GM18858 (cell line): ENCODE data around the gene SP7.
A peak's percentile ranks its signal among the peaks of the same experiment; 100 is the strongest.
"Not testable (repeated sequence)": the region's sequence is repeated elsewhere in the genome, so short reads cannot be mapped to it uniquely, and the experiment has no call there.

Experiments used
- ATAC-seq: cut with Tn5 transposase; IDR thresholded peaks from one replicate; pipeline ENCODE4 v1.9.1; 2021; ENCODE audit not compliant: unreplicated experiment

The SP7 gene

DNA sequence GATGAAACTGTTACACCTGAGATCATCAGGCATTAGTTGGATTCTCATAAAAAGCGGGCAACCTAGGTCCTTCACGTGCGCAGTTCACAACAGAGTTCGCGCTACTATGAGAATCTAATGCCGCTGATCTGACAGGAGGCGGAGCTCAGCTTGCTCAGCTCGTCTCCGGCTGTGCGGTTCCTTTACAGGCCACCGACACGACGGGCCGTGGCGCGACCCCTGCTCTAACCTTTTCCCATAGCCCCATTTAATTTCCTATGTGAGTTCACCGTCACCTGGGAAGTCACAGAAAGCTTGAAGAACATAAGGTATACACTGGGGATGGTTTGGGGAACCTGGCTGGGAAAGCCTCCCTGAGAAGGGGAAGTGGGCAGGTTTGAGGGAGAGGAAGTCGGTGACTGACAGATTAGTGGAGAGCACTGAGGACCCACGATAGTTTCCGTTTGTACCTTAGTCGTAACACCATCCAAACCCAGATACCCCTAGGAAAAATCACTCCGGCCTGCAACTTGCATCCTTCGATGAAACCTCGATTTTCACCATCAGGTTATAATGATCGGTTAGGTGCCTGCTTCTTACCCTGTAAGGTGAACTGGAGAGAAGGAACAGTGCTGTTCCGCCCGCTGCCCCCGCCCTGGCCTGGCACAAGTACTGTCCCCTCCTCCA lies 11.9 kb downstream of the SP7 start:
- ATAC-seq: no peak

DNA sequence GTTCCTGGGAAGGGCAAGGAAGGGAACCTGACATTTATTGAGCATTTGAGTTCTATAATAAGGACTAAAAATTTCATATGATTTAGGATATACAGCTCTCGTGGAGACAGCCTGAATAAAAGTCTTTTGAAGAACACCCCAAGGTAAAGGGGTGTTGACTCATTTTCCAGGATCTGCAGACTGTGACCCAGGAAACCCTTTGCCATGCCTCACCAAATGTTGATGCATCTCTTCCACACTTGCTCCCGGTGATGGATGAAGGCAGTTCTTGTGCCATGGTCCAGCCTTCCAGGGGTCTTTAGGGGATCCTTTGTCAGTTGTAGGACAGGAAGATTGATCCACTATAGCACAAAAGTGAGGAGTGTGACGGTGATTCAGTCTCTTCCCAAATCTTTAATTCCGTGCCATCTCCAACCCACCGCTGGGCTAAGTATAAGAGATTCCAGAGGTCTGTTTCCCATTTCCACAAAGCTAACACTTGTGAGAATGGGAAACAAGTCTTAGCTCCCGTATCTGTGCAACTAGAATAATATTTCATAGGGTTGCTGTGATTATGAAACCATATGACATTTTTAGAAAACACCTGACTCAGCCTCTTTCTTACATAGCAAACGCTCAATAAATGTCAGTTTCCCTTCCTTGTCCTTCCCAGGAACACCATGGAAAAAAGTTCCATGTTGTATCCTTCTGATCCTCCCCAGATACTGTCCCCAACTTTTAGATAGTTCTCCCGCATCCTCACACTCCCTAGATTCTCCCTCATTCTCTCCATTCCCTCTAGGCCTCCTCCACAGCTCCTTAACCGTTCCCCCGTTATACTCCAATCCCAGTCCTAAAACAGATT lies 15.6 kb downstream of the SP7 start:
- ATAC-seq: no peak

DNA sequence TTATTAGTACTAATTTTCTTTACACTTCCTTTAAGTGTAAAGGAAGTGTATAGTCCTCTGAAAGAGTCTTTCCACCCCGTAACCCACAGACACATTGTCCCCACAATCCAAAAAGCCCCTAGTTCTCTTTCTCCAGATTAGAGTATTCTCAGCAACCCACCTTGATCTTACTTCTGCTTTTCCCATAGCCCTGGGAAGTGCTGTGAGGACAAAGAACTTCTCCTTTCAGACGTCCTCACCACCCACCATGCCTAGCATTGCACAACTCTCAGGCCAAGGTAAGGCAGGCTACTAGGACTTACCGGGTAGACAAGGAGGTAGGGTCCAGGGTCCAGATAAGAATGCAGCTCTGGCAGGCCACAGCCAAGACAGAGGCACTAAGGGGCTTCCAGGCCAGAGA lies 22.2 kb downstream of the SP7 start:
- no peak for ATAC-seq

GRCh38 chr12:53308276-53308675 lies 27.9 kb downstream of the SP7 start:
- no peak for ATAC-seq

DNA sequence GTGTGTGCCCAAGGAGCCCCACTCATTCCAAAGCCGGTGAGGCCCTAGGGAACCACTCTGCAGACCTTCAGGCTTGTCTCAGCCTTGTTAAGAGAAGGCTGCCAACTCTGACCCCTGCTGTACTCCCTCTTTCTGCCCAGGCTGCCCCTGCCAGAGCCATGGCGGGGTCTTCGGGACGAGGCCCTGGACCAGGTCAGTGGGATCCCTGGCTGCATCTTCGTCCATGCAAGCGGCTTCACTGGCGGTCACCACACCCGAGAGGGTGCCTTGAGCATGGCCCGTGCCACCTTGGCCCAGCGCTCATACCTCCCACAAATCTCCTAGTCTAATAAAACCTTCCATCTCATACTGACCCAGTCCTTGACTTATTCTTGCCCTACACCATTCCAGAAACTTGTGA lies 29.3 kb downstream of the SP7 start:
- no peak for ATAC-seq

GRCh38 chr12:53302903-53303302 lies 33.3 kb downstream of the SP7 start:
- no peak for ATAC-seq

- ATAC-seq: no peak
Observed at GRCh38 chr12:53300187-53300586, 36.0 kb downstream of the SP7 start.

GRCh38 chr12:53299454-53300180 lies 36.5 kb downstream of the SP7 start, which contains the start of gene MYG1:
Gene MYG1, plus strand, starts transcription at chr12:53299695. Its CDS starts 43 bp downstream, at chr12:53299738.
- ATAC-seq: peak; percentile 54

DNA sequence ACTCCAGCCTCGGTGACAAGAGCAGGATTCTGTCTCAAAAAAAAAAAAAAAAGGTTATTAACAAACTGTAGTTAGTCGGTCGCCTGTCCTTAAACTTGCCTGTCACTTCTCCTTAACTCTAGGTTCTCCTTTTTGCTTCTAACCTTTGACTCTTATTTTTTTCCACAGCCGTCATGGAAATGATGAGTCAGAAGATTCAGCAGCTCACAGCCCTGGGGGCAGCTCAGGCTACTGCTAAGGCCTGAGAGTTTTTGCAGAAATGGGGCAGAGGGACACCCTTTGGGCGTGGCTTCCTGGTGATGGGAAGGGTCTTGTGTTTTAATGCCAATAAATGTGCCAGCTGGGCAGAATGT lies 37.1 kb downstream of the SP7 start:
- ATAC-seq: no peak

DNA sequence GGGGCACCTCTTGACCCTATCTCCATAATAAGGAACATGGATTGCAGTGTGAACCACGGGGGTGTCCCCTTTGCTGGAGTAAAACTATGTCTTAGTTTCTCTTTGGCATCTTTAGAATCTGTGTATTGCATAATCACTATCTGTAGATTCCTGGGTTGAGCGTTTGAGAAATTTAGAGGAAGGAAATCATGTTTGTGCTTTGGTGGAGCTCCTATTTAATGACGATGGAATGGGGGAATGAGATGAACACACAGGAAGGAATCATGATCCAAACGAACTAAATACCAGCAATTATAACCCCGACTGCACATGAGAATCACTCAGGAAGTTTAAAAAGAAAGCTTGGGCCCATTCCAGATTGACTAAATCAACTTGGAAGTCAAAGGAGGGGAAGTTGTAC lies 38.0 kb downstream of the SP7 start:
- ATAC-seq: no peak

GRCh38 chr12:53297106-53297505 lies 39.0 kb downstream of the SP7 start:
- not testable (repeated sequence) for ATAC-seq

DNA sequence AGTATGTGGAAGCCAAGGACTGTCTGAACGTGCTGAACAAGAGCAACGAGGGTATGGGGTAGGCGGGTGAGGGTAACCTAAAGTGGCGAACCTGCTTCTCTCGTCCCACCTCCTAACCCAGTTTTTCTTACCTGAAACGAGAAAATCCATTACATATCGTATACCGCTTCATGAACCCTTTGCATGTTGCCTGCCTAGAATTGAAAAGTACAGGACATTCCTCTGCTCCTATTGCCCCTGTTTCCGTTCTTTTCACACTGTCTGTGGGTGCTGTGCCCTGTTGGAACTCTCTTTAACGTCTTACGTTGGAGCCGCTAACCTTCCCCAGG lies 40.3 kb downstream of the SP7 start:
- no peak for ATAC-seq

- peak; percentile 80 for ATAC-seq
Observed at GRCh38 chr12:53295070-53295890, 40.9 kb downstream of the SP7 start, which contains the start of gene PFDN5. Gene PFDN5, plus strand, starts transcription at chr12:53295542. Its CDS starts 26 bp downstream, at chr12:53295568.

DNA sequence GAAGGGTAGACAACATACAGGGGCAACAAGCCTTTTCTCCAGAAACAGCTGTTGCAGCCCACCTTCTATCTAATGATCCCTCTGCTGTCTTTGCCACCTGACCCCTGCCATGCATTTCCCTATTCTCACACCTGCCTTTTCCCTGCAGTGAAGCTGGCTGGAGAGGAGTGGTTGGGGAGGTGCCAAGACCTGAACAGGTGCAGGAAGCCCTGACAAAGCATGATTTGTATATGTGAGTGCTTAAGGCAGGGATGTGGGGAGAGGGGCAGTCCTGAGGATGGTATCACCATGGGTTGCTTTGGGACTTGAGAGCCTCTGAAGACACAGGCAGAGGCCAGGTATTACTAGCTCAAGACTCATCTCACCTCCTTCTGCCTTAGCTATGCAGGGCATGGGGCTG lies 43.7 kb downstream of the SP7 start:
- no peak for ATAC-seq

- no peak for ATAC-seq
Observed at GRCh38 chr12:53290661-53291060, 45.5 kb downstream of the SP7 start.

- no peak for ATAC-seq
Observed at GRCh38 chr12:53289891-53290290, 46.3 kb downstream of the SP7 start.

GRCh38 chr12:53288322-53288721 lies 47.8 kb downstream of the SP7 start:
- no peak for ATAC-seq

DNA sequence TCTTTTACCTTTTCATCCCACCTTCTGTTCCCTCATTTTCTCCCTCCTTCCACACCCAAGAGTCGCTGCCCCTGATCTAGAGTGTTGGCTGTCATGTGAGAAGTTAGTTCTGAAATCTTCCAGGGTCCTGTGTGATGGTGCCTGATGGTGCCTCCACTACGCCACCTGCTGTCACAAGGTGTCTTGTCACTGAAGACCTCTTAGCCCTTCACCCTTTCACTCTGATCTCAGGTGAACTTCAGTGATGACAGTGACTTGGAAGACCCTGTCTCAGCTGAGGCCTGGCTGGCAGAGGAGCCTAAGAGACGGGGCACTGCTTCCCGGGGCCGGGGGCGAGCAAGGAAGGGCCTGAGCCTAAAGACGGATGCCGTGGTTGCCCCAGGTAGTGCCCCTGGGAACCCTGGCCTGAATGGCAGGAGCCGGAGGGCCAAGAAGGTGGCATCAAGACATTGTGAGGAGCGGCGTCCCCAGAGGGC lies 48.4 kb downstream of the SP7 start:
- ATAC-seq: no peak

DNA sequence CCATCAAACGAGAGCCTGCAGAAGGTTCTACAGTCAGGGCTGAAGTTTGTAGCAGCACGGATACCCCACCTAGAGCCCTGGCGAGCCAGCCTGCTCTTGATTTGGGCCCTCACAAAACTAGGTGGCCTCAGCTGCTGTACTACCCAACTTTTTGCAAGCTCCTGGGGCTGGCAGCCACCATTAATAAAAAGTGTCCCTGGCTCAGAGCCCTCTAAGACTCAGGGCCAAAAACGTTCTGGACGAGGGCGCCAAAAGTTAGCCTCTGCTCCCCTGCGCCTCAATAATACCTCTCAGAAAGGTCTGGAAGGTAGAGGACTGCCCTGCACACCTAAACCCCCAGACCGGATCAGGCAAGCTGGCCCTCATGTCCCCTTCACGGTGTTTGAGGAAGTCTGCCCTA lies 49.7 kb downstream of the SP7 start:
- no peak for ATAC-seq

DNA sequence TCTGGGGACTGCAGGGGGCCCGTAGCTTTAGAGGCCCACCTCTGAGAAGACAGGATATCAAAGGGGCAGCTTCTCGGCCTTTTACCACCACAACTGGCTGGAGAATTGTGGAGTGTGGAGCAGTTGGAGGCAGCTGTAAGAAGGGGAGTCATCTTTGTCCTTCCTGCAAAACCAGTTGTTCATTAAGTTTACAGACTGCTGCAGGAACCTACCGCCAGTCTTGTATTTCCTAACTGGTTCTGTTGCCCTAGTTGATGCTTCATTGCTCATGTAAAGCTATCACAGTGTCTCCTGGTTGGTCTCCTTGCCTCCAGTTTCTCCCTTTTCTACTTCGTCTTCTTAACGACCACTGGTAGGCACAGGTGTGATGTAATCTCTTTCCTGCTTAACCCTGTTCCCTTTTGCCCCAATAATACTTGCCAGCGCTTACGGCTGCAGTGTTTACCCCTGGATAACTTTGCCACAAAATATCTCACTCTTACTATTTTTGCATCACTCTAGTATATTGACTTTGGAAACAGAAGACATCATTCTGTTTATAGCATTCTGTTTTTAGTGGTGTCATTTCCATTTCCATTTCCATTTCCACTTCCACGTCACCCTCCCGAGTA lies 56.2 kb downstream of the SP7 start:
- ATAC-seq: no peak
